Keratinocyte (primary cell): Measurements from ENCODE around the gene HERPUD1. TPM values are rescaled to one million over a fixed set of nuclear protein-coding genes. Genes with fewer than 3 reads are reported as not detected.
A peak's percentile ranks its signal among the peaks of the same experiment; 100 is the strongest.

ENCODE experiments used
- DNase-seq: peaks from one replicate; pipeline ENCODE4 v3.0.0-alpha.2; 2011; ENCODE audit warnings: low read depth, missing footprints, low spot score
- FAIRE-seq: peaks from 2 replicates; lab custom pipeline; 2011; peaks lifted over from hg19 to GRCh38; lab: Jason Lieb, UNC
- H2AFZ ChIP-seq: 2 replicates; pipeline ENCODE4 v1.6.0; 2012; ENCODE audit warnings: low read length, control low read depth, inconsistent platforms; ENCODE audit not compliant: control insufficient read depth
- H3K27ac ChIP-seq: 2 replicates; pipeline ENCODE4 v1.5.1; 2011; ENCODE audit warnings: low read length; ENCODE audit not compliant: control insufficient read depth, insufficient read depth
- H3K27me3 ChIP-seq: 3 replicates; pipeline ENCODE4 v1.6.0; 2011; ENCODE audit warnings: low read length; ENCODE audit not compliant: control insufficient read depth, insufficient read depth; ENCODE audit errors: extremely low read depth
- H3K36me3 ChIP-seq, 2 experiments: 2 replicates in 1 of 2; 3 replicates in 1 of 2; pipeline ENCODE4 v1.5.1; 2011; ENCODE audit warnings: low read length in 2 of 2, mild to moderate bottlenecking in 1 of 2; ENCODE audit not compliant: control insufficient read depth in 2 of 2, insufficient read depth in 2 of 2; ENCODE audit errors: extremely low read depth in 1 of 2
- H3K4me1 ChIP-seq: 3 replicates; pipeline ENCODE4 v1.5.1; 2011; ENCODE audit warnings: low read length; ENCODE audit not compliant: control insufficient read depth, insufficient read depth; ENCODE audit errors: extremely low read depth
- H3K4me2 ChIP-seq: 3 replicates; pipeline ENCODE4 v1.6.0; 2011; ENCODE audit warnings: low read depth, low read length; ENCODE audit not compliant: control insufficient read depth, insufficient read depth; ENCODE audit errors: extremely low read depth
- H3K4me3 ChIP-seq, 3 experiments: fragments of 200-600 bp in 1 of 3; sonication (generic) in 1 of 3; 2 replicates in 2 of 3; 3 replicates in 1 of 3; pipeline ENCODE4 v1.5.1; 2011 to 2016; ENCODE audit warnings: low read length in 3 of 3, mild to moderate bottlenecking in 3 of 3, control low read depth in 2 of 3, inconsistent platforms in 1 of 3, low read depth in 1 of 3, mixed read lengths in 1 of 3, mixed run types in 1 of 3, moderate library complexity in 1 of 3; ENCODE audit not compliant: control insufficient read depth in 2 of 3, insufficient read depth in 2 of 3; ENCODE audit errors: extremely low read depth in 1 of 3
- H3K79me2 ChIP-seq: 2 replicates; pipeline ENCODE4 v1.6.0; 2012; ENCODE audit warnings: low read length; ENCODE audit not compliant: control insufficient read depth, insufficient read depth
- H3K9ac ChIP-seq: 3 replicates; pipeline ENCODE4 v1.6.0; 2011; ENCODE audit warnings: low read length; ENCODE audit not compliant: control insufficient read depth, insufficient read depth; ENCODE audit errors: extremely low read depth
- H3K9me1 ChIP-seq: 3 replicates; pipeline ENCODE4 v1.6.0; 2011; ENCODE audit warnings: low read length; ENCODE audit not compliant: control insufficient read depth, insufficient read depth; ENCODE audit errors: extremely low read depth
- H3K9me3 ChIP-seq: 2 replicates; pipeline ENCODE4 v1.5.1; 2012; ENCODE audit warnings: low read depth, low read length; ENCODE audit not compliant: control insufficient read depth
- H4K20me1 ChIP-seq: 3 replicates; pipeline ENCODE4 v1.6.0; 2011; ENCODE audit warnings: low read length; ENCODE audit not compliant: control insufficient read depth, insufficient read depth; ENCODE audit errors: extremely low read depth
- CTCF ChIP-seq, 3 experiments: IDR thresholded peaks in 1 of 3; conservative IDR thresholded peaks in 1 of 3; optimal IDR thresholded peaks in 1 of 3; 2 replicates in 2 of 3; 3 replicates in 1 of 3; pipeline versions ENCODE3 to v1.5.1; 2011; ENCODE audit warnings: low read length in 3 of 3, mild to moderate bottlenecking in 3 of 3, moderate library complexity in 2 of 3, control low read depth in 1 of 3, inconsistent platforms in 1 of 3; ENCODE audit not compliant: insufficient read depth in 2 of 3; ENCODE audit errors: extremely low read depth in 1 of 3
- EZH2 ChIP-seq: IDR thresholded peaks from one replicate; pipeline ENCODE4 v1.6.1; 2012; ENCODE audit warnings: inconsistent platforms, mild to moderate bottlenecking, low read length, moderate library complexity
- dilution Hi-C: fragments of 300-500 bp; cut with MboI; formaldehyde crosslinking; loops from one replicate; pipeline ENCODE4 v1.7.0; 2020; ENCODE audit warnings: low sequenced_read_pairs; ENCODE audit not compliant: extremely low pct_ligation_motif_present
- polyA plus RNA-seq, 5 experiments: library from polyadenylated mRNA; depleted of rRNA in 3 of 5; stranded (reverse) in 3 of 5; stranded (forward) in 1 of 5; unstranded in 1 of 5; fragments of >200 nt; gene quantifications; 1 replicate in 1 of 5; 2 replicates in 3 of 5; 3 replicates in 1 of 5; pipeline versions ENCODE4 v1.2.1 to v1.2.3, GENCODE V29; 2011 to 2012; ENCODE audit warnings: missing spikeins in 2 of 5, low read depth in 1 of 5, low replicate concordance in 1 of 5

HERPUD1 gene
- polyA plus RNA-seq, 1 donor (not counting 4 experiments of a cell fraction or from before 2014, with no cell fraction given), result 183 TPM

- no peaks in the 10 kb centered on the region for H3K9me1 ChIP-seq
- no peak overlapping the region for H2AFZ ChIP-seq
- H3K9me3 ChIP-seq, result no peaks in the 10 kb centered on the region
- H3K27ac ChIP-seq, result peak overlapping the region; percentile 1
- no peaks in the 10 kb centered on the region for H3K27me3 ChIP-seq
- no peaks in the 10 kb centered on the region for H4K20me1 ChIP-seq
- dilution Hi-C loops, result no loop called here
- TF ChIP-seq CTCF (optimal IDR thresholded peaks at IDR 0.05 in 1 of 3, IDR thresholded peaks at IDR 0.05 in 1 of 3, conservative IDR thresholded peaks at IDR 0.05 in 1 of 3; ENCODE audit: extremely low read depth in 1 of 3, insufficient read depth in 2 of 3, low read length in 3 of 3), result no peak
- no peak for TF ChIP-seq EZH2
- H3K4me2 ChIP-seq, result peak overlapping the region; percentile 45
- FAIRE-seq, result peak; percentile 100
- no peak overlapping the region for H3K9ac ChIP-seq
- no peak for DNase-seq
- H3K4me1 ChIP-seq, result peaks cover 52% of the 10 kb centered on the region
- H3K36me3 ChIP-seq, result no peaks in the 10 kb centered on the region
- H3K79me2 ChIP-seq, result no peaks in the 10 kb centered on the region
- no peak overlapping the region for H3K4me3 ChIP-seq
These were observed 18.9 kb upstream of the HERPUD1 start for GRCh38 chr16:56912746-56913708.

GRCh38 chr16:56914896-56915295, 17.0 kb upstream of the HERPUD1 start:
- dilution Hi-C loops, result no loop called here
- no peaks in the 10 kb centered on the region for H3K27me3 ChIP-seq
- H3K27ac ChIP-seq, result no peak overlapping the region
- TF ChIP-seq EZH2 (no peak), CTCF (optimal IDR thresholded peaks at IDR 0.05 in 1 of 3, IDR thresholded peaks at IDR 0.05 in 1 of 3, conservative IDR thresholded peaks at IDR 0.05 in 1 of 3; ENCODE audit: extremely low read depth in 1 of 3, insufficient read depth in 2 of 3, low read length in 3 of 3) (no peak)
- no peaks in the 10 kb centered on the region for H3K9me1 ChIP-seq
- H3K9me3 ChIP-seq, result no peaks in the 10 kb centered on the region
- no peaks in the 10 kb centered on the region for H3K79me2 ChIP-seq
- no peaks in the 10 kb centered on the region for H4K20me1 ChIP-seq
- DNase-seq (no peak), FAIRE-seq (no peak)
- no peaks in the 10 kb centered on the region for H3K36me3 ChIP-seq
- H2AFZ ChIP-seq, result no peak overlapping the region
- no peak overlapping the region for H3K4me3 ChIP-seq
- peaks cover 49% of the 10 kb centered on the region for H3K4me1 ChIP-seq
- H3K9ac ChIP-seq, result no peak overlapping the region
- H3K4me2 ChIP-seq, result no peak overlapping the region
